Measurements from ENCODE around the gene PER3. TPM values are rescaled to one million over a fixed set of nuclear protein-coding genes. Genes with fewer than 3 reads are reported as not detected.

PER3 gene
- total and polyA plus RNA-seq, 2 of the 8 experiments (the other 6 are each of a cell fraction or from before 2014, with no cell fraction given) = 8.3 to 9.3 TPM

DNA sequence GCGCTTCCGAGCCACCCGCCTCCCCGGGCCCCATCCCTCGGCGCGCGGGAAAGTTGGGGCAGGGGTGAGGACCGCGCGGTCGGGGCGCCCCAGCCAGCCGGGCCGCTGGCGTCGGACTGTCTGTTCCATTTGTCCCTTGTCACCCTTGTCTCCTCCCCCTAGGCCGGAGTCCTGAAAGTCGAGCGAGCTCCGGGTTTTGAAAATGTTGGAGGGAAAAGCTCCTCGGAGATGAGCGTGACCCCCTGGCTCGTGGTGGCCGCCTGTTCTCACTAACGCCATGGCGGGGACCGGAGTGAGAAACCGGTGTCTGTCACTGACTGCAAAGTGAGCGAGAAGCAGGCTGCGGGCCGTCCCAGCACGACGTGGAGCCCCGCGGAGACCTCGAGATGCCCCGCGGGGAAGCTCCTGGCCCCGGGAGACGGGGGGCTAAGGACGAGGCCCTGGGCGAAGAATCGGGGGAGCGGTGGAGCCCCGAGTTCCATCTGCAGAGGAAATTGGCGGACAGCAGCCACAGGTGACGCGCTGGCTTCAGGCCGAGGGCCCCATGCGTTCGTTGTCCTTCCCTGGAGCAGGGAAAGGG lies 491 bp downstream of the PER3 start (continued):
- TF ChIP-seq, protein P1, sequence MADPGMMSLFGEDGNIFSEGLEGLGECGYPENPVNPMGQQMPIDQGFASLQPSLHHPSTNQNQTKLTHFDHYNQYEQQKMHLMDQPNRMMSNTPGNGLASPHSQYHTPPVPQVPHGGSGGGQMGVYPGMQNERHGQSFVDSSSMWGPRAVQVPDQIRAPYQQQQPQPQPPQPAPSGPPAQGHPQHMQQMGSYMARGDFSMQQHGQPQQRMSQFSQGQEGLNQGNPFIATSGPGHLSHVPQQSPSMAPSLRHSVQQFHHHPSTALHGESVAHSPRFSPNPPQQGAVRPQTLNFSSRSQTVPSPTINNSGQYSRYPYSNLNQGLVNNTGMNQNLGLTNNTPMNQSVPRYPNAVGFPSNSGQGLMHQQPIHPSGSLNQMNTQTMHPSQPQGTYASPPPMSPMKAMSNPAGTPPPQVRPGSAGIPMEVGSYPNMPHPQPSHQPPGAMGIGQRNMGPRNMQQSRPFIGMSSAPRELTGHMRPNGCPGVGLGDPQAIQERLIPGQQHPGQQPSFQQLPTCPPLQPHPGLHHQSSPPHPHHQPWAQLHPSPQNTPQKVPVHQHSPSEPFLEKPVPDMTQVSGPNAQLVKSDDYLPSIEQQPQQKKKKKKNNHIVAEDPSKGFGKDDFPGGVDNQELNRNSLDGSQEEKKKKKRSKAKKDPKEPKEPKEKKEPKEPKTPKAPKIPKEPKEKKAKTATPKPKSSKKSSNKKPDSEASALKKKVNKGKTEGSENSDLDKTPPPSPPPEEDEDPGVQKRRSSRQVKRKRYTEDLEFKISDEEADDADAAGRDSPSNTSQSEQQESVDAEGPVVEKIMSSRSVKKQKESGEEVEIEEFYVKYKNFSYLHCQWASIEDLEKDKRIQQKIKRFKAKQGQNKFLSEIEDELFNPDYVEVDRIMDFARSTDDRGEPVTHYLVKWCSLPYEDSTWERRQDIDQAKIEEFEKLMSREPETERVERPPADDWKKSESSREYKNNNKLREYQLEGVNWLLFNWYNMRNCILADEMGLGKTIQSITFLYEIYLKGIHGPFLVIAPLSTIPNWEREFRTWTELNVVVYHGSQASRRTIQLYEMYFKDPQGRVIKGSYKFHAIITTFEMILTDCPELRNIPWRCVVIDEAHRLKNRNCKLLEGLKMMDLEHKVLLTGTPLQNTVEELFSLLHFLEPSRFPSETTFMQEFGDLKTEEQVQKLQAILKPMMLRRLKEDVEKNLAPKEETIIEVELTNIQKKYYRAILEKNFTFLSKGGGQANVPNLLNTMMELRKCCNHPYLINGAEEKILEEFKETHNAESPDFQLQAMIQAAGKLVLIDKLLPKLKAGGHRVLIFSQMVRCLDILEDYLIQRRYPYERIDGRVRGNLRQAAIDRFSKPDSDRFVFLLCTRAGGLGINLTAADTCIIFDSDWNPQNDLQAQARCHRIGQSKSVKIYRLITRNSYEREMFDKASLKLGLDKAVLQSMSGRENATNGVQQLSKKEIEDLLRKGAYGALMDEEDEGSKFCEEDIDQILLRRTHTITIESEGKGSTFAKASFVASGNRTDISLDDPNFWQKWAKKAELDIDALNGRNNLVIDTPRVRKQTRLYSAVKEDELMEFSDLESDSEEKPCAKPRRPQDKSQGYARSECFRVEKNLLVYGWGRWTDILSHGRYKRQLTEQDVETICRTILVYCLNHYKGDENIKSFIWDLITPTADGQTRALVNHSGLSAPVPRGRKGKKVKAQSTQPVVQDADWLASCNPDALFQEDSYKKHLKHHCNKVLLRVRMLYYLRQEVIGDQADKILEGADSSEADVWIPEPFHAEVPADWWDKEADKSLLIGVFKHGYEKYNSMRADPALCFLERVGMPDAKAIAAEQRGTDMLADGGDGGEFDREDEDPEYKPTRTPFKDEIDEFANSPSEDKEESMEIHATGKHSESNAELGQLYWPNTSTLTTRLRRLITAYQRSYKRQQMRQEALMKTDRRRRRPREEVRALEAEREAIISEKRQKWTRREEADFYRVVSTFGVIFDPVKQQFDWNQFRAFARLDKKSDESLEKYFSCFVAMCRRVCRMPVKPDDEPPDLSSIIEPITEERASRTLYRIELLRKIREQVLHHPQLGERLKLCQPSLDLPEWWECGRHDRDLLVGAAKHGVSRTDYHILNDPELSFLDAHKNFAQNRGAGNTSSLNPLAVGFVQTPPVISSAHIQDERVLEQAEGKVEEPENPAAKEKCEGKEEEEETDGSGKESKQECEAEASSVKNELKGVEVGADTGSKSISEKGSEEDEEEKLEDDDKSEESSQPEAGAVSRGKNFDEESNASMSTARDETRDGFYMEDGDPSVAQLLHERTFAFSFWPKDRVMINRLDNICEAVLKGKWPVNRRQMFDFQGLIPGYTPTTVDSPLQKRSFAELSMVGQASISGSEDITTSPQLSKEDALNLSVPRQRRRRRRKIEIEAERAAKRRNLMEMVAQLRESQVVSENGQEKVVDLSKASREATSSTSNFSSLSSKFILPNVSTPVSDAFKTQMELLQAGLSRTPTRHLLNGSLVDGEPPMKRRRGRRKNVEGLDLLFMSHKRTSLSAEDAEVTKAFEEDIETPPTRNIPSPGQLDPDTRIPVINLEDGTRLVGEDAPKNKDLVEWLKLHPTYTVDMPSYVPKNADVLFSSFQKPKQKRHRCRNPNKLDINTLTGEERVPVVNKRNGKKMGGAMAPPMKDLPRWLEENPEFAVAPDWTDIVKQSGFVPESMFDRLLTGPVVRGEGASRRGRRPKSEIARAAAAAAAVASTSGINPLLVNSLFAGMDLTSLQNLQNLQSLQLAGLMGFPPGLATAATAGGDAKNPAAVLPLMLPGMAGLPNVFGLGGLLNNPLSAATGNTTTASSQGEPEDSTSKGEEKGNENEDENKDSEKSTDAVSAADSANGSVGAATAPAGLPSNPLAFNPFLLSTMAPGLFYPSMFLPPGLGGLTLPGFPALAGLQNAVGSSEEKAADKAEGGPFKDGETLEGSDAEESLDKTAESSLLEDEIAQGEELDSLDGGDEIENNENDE (IDR thresholded peaks at IDR 0.05; ENCODE audit: insufficient replicate concordance, low read length) = no peak
- TF ChIP-seq SP1 (IDR thresholded peaks at IDR 0.05; ENCODE audit: low read depth, low read length) (no peak), POU5F1 (IDR thresholded peaks at IDR 0.05; ENCODE audit: low read depth, low read length) (no peak), TAF7 (optimal IDR thresholded peaks at IDR 0.05; ENCODE audit: borderline replicate concordance, low read depth, low read length) (no peak), HDAC2 (IDR thresholded peaks at IDR 0.05; ENCODE audit: borderline replicate concordance in 1 of 2, low read depth in 2 of 2, low read length in 2 of 2) (no peak), TAF1 (IDR thresholded peaks at IDR 0.05; ENCODE audit: low read depth, low read length) (no peak), FOSL1 (IDR thresholded peaks at IDR 0.05; ENCODE audit: insufficient read depth, low read depth, low read length) (no peak), RBBP5 (IDR thresholded peaks at IDR 0.05; ENCODE audit: borderline replicate concordance, low read depth, low read length) (no peak), SIX5 (IDR thresholded peaks at IDR 0.05; ENCODE audit: low read depth, low read length) (no peak), CHD2 (IDR thresholded peaks at IDR 0.05; ENCODE audit: low read length) (no peak)
- TF ChIP-seq, protein P2, sequence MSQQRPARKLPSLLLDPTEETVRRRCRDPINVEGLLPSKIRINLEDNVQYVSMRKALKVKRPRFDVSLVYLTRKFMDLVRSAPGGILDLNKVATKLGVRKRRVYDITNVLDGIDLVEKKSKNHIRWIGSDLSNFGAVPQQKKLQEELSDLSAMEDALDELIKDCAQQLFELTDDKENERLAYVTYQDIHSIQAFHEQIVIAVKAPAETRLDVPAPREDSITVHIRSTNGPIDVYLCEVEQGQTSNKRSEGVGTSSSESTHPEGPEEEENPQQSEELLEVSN (IDR thresholded peaks at IDR 0.05) = peak; percentile 84

All from H1 (cell line).